HepG2 (cell line): ENCODE results near the gene ZBTB7C. TPM values are rescaled to one million over a fixed set of nuclear protein-coding genes. Genes with fewer than 3 reads are reported as not detected.

Experiments
- ATAC-seq: fragments of 200-7000 bp; cut with Tn5 transposase; 3 replicates; pipeline ENCODE4 v1.9.1; 2020; ENCODE audit warnings: mild to moderate bottlenecking, moderate library complexity
- BruUV-seq: library from RNA; stranded (reverse); fragments of 400-500 nt; replicated peaks from 2 replicates; lab custom pipeline; 2021; lab: Mats Ljungman, UMichigan
- CTCF ChIA-PET: fragments of 300-600 bp; formaldehyde crosslinking; extraction: SDS; loops from one replicate; lab custom pipeline; 2021; ENCODE audit warnings: low total read pairs, inconsistent platforms, low intra/inter-chr PET ratio; lab: Yijun Ruan, JAX
- POLR2A ChIA-PET: fragments of 350-600 bp; sonication (Branson Sonifier 250); formaldehyde crosslinking; loops from one replicate; lab custom pipeline; 2020; ENCODE audit warnings: antibody characterized with exemption, inconsistent platforms; lab: Yijun Ruan, JAX
- DNase-seq: peaks from one replicate; pipeline ENCODE4 v3.0.0-alpha.2; 2015; ENCODE audit warnings: low spot score
- FAIRE-seq: peaks from 3 replicates; lab custom pipeline; 2011; peaks lifted over from hg19 to GRCh38; lab: Jason Lieb, UNC
- H2AFZ ChIP-seq: one replicate; pipeline ENCODE4 v1.6.1; 2011; ENCODE audit warnings: low read length, inconsistent platforms
- H3K27ac ChIP-seq: fragments of 300-600 bp; 3 replicates; pipeline ENCODE4 v1.8.0; 2011; ENCODE audit warnings: mixed run types, mild to moderate bottlenecking, mixed read lengths, low read length, inconsistent platforms; ENCODE audit not compliant: insufficient read depth; ENCODE audit errors: extremely low read length
- H3K27me3 ChIP-seq, 2 experiments: fragments of 200-600 bp in 1 of 2; 2 replicates in 1 of 2; 3 replicates in 1 of 2; pipeline versions ENCODE4 v1.6.0 to v1.8.0; 2011; ENCODE audit warnings: low read length in 2 of 2, mild to moderate bottlenecking in 2 of 2, moderate library complexity in 2 of 2, inconsistent platforms in 1 of 2; ENCODE audit not compliant: insufficient read depth in 2 of 2, control insufficient read depth in 1 of 2
- H3K36me3 ChIP-seq, 2 experiments: fragments of 200-600 bp in 1 of 2; replicated peaks in 1 of 2; 2 replicates in 1 of 2; 3 replicates in 1 of 2; pipeline versions ENCODE4 v1.5.1 to v1.8.0; 2011; ENCODE audit warnings: low read length in 2 of 2, inconsistent platforms in 1 of 2; ENCODE audit not compliant: insufficient read depth in 2 of 2, control insufficient read depth in 1 of 2
- H3K4me1 ChIP-seq: 2 replicates; pipeline ENCODE4 v1.5.1; 2012; ENCODE audit warnings: low read length, inconsistent platforms; ENCODE audit not compliant: insufficient read depth
- H3K4me2 ChIP-seq: 2 replicates; pipeline ENCODE4 v1.6.0; 2011; ENCODE audit warnings: low read depth, low read length, inconsistent platforms
- H3K4me3 ChIP-seq, 3 experiments: fragments of 200-600 bp in 1 of 3; sonication (generic), shearing (Covaris generic) in 1 of 3; replicated peaks in 1 of 3; 2 replicates each; pipeline ENCODE4 v1.5.1; 2011 to 2016; ENCODE audit warnings: low read length in 3 of 3, inconsistent platforms in 2 of 3, low read depth in 2 of 3, mild to moderate bottlenecking in 2 of 3, control low read depth in 1 of 3, mixed read lengths in 1 of 3; ENCODE audit not compliant: insufficient read depth in 1 of 3
- H3K79me2 ChIP-seq: one replicate; pipeline ENCODE4 v1.6.1; 2011; ENCODE audit warnings: low read length, inconsistent platforms; ENCODE audit not compliant: insufficient read depth
- H3K9ac ChIP-seq: 2 replicates; pipeline ENCODE4 v1.6.0; 2011; ENCODE audit warnings: mild to moderate bottlenecking, low read depth, low read length, inconsistent platforms; ENCODE audit not compliant: insufficient read depth
- H3K9me3 ChIP-seq: 2 replicates; pipeline ENCODE4 v1.5.1; 2012; ENCODE audit warnings: mild to moderate bottlenecking, low read length
- H4K20me1 ChIP-seq: 2 replicates; pipeline ENCODE4 v1.6.0; 2011; ENCODE audit warnings: inconsistent platforms, mild to moderate bottlenecking, low read length, moderate library complexity; ENCODE audit not compliant: insufficient read depth
- ARNT ChIP-seq: fragments of 450-650 bp; IDR thresholded peaks from 2 replicates; pipeline ENCODE4 v1.6.1; 2017
- GRHL1 ChIP-seq: sonication (generic); formaldehyde crosslinking; conservative IDR thresholded peaks from 2 replicates; pipeline ENCODE4 v1.8.0; 2022; ENCODE audit warnings: missing genetic modification reagents
- IRX3 ChIP-seq: sonication (generic); formaldehyde crosslinking; IDR thresholded peaks from 2 replicates; pipeline ENCODE4 v1.8.1; 2023; ENCODE audit warnings: mild to moderate bottlenecking, low read depth, missing genetic modification reagents, borderline replicate concordance
- REL ChIP-seq: sonication (generic); formaldehyde crosslinking; conservative IDR thresholded peaks from 2 replicates; pipeline ENCODE4 v1.8.0; 2022; ENCODE audit warnings: mild to moderate bottlenecking, missing genetic modification reagents, moderate library complexity
- RNF219 ChIP-seq: sonication (generic); formaldehyde crosslinking; IDR thresholded peaks from 2 replicates; pipeline ENCODE4 v1.5.0; 2020; ENCODE audit warnings: mild to moderate bottlenecking, missing genetic modification reagents
- SP5 ChIP-seq: IDR thresholded peaks from 2 replicates; pipeline ENCODE4 v1.6.1; 2016; ENCODE audit warnings: low read depth, borderline replicate concordance
- TEF ChIP-seq: sonication (generic); formaldehyde crosslinking; IDR thresholded peaks from 2 replicates; pipeline ENCODE4 v1.5.0; 2020; ENCODE audit warnings: missing genetic modification reagents
- ZFP62 ChIP-seq: sonication (generic); formaldehyde crosslinking; IDR thresholded peaks from 2 replicates; pipeline ENCODE4 v1.4.0; 2020; ENCODE audit warnings: missing genetic modification reagents
- ZGPAT ChIP-seq: IDR thresholded peaks from 2 replicates; pipeline ENCODE4 v1.6.1; 2016; ENCODE audit warnings: mild to moderate bottlenecking
- ZKSCAN5 ChIP-seq: sonication (generic); formaldehyde crosslinking; IDR thresholded peaks from 2 replicates; pipeline ENCODE4 v1.5.1; 2020; ENCODE audit warnings: mild to moderate bottlenecking, missing genetic modification reagents
- ZNF468 ChIP-seq: sonication (generic); formaldehyde crosslinking; IDR thresholded peaks from 2 replicates; pipeline ENCODE4 v1.8.0; 2022; ENCODE audit warnings: mild to moderate bottlenecking, moderate library complexity, missing genetic modification reagents
- ZNF7 ChIP-seq: IDR thresholded peaks from 2 replicates; pipeline ENCODE4 v1.6.1; 2016; ENCODE audit warnings: missing biosample characterization, missing genetic modification reagents
- ZNF709 ChIP-seq: sonication (generic); formaldehyde crosslinking; IDR thresholded peaks from 2 replicates; pipeline ENCODE4 v1.5.0; 2020; ENCODE audit warnings: mild to moderate bottlenecking, missing genetic modification reagents
- ZNF747 ChIP-seq: sonication (generic); formaldehyde crosslinking; IDR thresholded peaks from 2 replicates; pipeline ENCODE4 v1.8.1; 2023; ENCODE audit warnings: missing genetic modification reagents, mild to moderate bottlenecking, borderline replicate concordance
- ZNF75D ChIP-seq: sonication (generic); formaldehyde crosslinking; IDR thresholded peaks from 2 replicates; pipeline ENCODE4 v1.8.1; 2023; ENCODE audit warnings: missing genetic modification reagents, mild to moderate bottlenecking, borderline replicate concordance
- WGBS: methylation state at CpG from one replicate; pipeline ENCODE4 v1.1.6; 2017; ENCODE audit warnings: low lambda C conversion rate; 5-methylcytosine and 5-hydroxymethylcytosine counted together
- in situ Hi-C: cut with HindIII; loops from 2 replicates; pipeline ENCODE4 v1.10.0; 2017; ENCODE audit warnings: low pct_unique_long_range_greater_than_20kb; ENCODE audit not compliant: extremely low pct_ligation_motif_present
- intact Hi-C: fragments of 100-400 bp; cut with micrococcal nuclease; formaldehyde crosslinking; loops from one replicate; pipeline ENCODE4 v1.10.0; 2022; ENCODE audit not compliant: unreplicated experiment
- polyA plus RNA-seq, 8 experiments: library from polyadenylated mRNA; depleted of rRNA in 3 of 8; stranded (reverse) in 7 of 8; unstranded in 1 of 8; fragments of >200 nt; fragmentation: Illumina TruSeq in 4 of 8; extraction: Trizol in 4 of 8; gene quantifications; 2 replicates each; pipeline versions ENCODE4 v1.2.1 to v1.2.3, GENCODE V29; 2011 to 2016; ENCODE audit warnings: low read depth in 4 of 8, missing spikeins in 1 of 8, mixed read lengths in 1 of 8; ENCODE audit not compliant: insufficient read depth in 1 of 8
- total RNA-seq, 5 experiments: library from RNA; depleted of rRNA; stranded (reverse); fragments of >200 nt; fragmentation: Illumina TruSeq; extraction: Trizol; gene quantifications; 2 replicates each; pipeline ENCODE4 v1.2.3, GENCODE V29; 2016; ENCODE audit warnings: low read depth in 1 of 5

Gene ZBTB7C
- total and polyA plus RNA-seq, 2 of the 13 experiments (the other 11 are each of a cell fraction or from before 2014, with no cell fraction given), result 0.01 to 0.04 TPM

- Histone ChIP-seq H3K4me3 (no peak overlapping the region), H2AFZ (no peak overlapping the region), H3K36me3 (no peaks in the 10 kb centered on the region), H3K4me2 (no peak overlapping the region), H3K9me3 (no peaks in the 10 kb centered on the region), H3K79me2 (no peaks in the 10 kb centered on the region), H3K27me3 (peaks cover 16 to 65% of the 10 kb centered on the region in 2 experiments), H3K9ac (no peak overlapping the region), H4K20me1 (no peaks in the 10 kb centered on the region; the same call in 1 of the 2 replicates), H3K27ac (no peak overlapping the region), H3K4me1 (peaks cover 6% of the 10 kb centered on the region; the same call in 1 of the 2 replicates)
- in situ Hi-C loops (no loop called here), intact Hi-C loops (no loop called here)
- CTCF ChIA-PET, result no interaction called here
- no TSS peak for BruUV-seq
- POLR2A ChIA-PET, result no interaction called here
- TF ChIP-seq RNF219 (CRISPR knock-in tag) (no peak), ZNF747 (CRISPR knock-in tag) (no peak), SP5 (no peak), REL (CRISPR knock-in tag) (no peak), GRHL1 (CRISPR knock-in tag) (no peak), ZNF75D (CRISPR knock-in tag) (no peak), TEF (no peak), ZGPAT (CRISPR knock-in tag) (no peak), ZFP62 (CRISPR knock-in tag) (no peak), ZNF468 (CRISPR knock-in tag) (no peak), ZKSCAN5 (CRISPR knock-in tag) (no peak), ZNF7 (CRISPR knock-in tag) (no peak), ZNF709 (CRISPR knock-in tag) (no peak), ARNT (no peak), IRX3 (CRISPR knock-in tag) (no peak)
- ATAC-seq (no peak), FAIRE-seq (no peak), DNase-seq (no peak)
- 27% methylated on average over 3 of the region's 3 CpGs for WGBS
Measured at GRCh38 chr18:48407358-48407757, 1.8 kb downstream of the ZBTB7C start.
